HG02763 (cell line): ENCODE data around the gene TMEM52.

Experiments used
- ATAC-seq: cut with Tn5 transposase; IDR thresholded peaks from one replicate; pipeline ENCODE4 v1.9.1; 2021; ENCODE audit warnings: mild to moderate bottlenecking, moderate library complexity; ENCODE audit not compliant: unreplicated experiment

Gene TMEM52

GRCh38 chr1:1918901-1919303, at the start of gene TMEM52:
TSS of gene TMEM52 (minus strand) at chr1:1919279. CDS start at chr1:1919265, 14 bp downstream.
- peak; percentile 15 for ATAC-seq

- no peak for ATAC-seq
These were observed 48.8 kb upstream of the TMEM52 start for GRCh38 chr1:1967879-1968278.

GRCh38 chr1:1967151-1967550, 48.1 kb upstream of the TMEM52 start:
- ATAC-seq = no peak

GRCh38 chr1:1966071-1966740, 47.1 kb upstream of the TMEM52 start:
- ATAC-seq = no peak

- ATAC-seq = no peak
These were observed 46.5 kb upstream of the TMEM52 start for GRCh38 chr1:1965546-1965945.

GRCh38 chr1:1964811-1965210, 45.7 kb upstream of the TMEM52 start:
- no peak for ATAC-seq

GRCh38 chr1:1963570-1963969, 44.5 kb upstream of the TMEM52 start:
- no peak for ATAC-seq

- no peak for ATAC-seq
These were observed 43.7 kb upstream of the TMEM52 start for GRCh38 chr1:1962752-1963151.

GRCh38 chr1:1960480-1961196, 41.6 kb upstream of the TMEM52 start:
- ATAC-seq = no peak

GRCh38 chr1:1959840-1960479, 40.9 kb upstream of the TMEM52 start:
- ATAC-seq = no peak

- ATAC-seq = no peak
These were observed 40.4 kb upstream of the TMEM52 start for GRCh38 chr1:1959459-1959839.

GRCh38 chr1:1958071-1958541, 39.0 kb upstream of the TMEM52 start:
- ATAC-seq = no peak

GRCh38 chr1:1957533-1957961, 38.5 kb upstream of the TMEM52 start:
- no peak for ATAC-seq

GRCh38 chr1:1956586-1957532, 37.8 kb upstream of the TMEM52 start:
- no peak for ATAC-seq

GRCh38 chr1:1956101-1956500, 37.0 kb upstream of the TMEM52 start:
- no peak for ATAC-seq

GRCh38 chr1:1955621-1956094, 36.6 kb upstream of the TMEM52 start:
- ATAC-seq = no peak

- no peak for ATAC-seq
These were observed 35.9 kb upstream of the TMEM52 start for GRCh38 chr1:1954831-1955441.

- ATAC-seq = no peak
These were observed 34.9 kb upstream of the TMEM52 start for GRCh38 chr1:1954015-1954414.

- ATAC-seq = no peak
These were observed 31.9 kb upstream of the TMEM52 start for GRCh38 chr1:1950940-1951339.

GRCh38 chr1:1948783-1949182, 29.7 kb upstream of the TMEM52 start:
- no peak for ATAC-seq
